PC-3 (cell line): ENCODE measurements around the gene IFT57.

ENCODE experiments used
- EZH2 ChIP-seq: fragments of 300-600 bp; sonication (generic); IDR thresholded peaks from one replicate; pipeline ENCODE4 v1.6.1; 2017; ENCODE audit warnings: antibody characterized with exemption, mild to moderate bottlenecking, low read length; ENCODE audit not compliant: unreplicated experiment
- EZH2phosphoT487 ChIP-seq: fragments of 300-600 bp; sonication (generic); IDR thresholded peaks from 2 replicates; pipeline ENCODE4 v1.6.1; 2018; ENCODE audit warnings: mild to moderate bottlenecking, antibody characterized with exemption, low read length, borderline replicate concordance
- TF ChIP-seq, protein P1 (sequence below): fragments of 300-600 bp; sonication (generic); conservative IDR thresholded peaks from 2 replicates; pipeline ENCODE4 v1.5.1; 2017; ENCODE audit warnings: antibody characterized with exemption, low read depth, mild to moderate bottlenecking, low read length

DNA sequence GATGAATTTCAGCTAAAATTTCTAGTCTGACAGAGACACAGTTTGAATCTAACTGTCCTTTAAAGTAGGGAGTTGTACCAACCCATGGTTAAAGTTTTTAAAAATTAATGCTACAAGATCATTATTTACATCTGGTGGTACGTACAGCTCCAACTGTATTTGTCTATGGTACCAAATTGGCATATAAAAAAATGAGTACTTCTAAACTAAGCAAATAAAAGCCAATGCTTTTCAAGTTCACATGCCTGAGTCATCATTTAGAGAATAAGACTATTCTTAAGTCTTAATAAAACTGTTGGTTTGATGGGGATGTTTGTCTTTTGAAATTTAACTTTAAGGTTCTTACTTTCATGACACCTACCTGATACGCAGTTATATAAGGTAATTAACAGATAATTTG, 21.0 kb upstream of the IFT57 start:
- TF ChIP-seq, protein P1, sequence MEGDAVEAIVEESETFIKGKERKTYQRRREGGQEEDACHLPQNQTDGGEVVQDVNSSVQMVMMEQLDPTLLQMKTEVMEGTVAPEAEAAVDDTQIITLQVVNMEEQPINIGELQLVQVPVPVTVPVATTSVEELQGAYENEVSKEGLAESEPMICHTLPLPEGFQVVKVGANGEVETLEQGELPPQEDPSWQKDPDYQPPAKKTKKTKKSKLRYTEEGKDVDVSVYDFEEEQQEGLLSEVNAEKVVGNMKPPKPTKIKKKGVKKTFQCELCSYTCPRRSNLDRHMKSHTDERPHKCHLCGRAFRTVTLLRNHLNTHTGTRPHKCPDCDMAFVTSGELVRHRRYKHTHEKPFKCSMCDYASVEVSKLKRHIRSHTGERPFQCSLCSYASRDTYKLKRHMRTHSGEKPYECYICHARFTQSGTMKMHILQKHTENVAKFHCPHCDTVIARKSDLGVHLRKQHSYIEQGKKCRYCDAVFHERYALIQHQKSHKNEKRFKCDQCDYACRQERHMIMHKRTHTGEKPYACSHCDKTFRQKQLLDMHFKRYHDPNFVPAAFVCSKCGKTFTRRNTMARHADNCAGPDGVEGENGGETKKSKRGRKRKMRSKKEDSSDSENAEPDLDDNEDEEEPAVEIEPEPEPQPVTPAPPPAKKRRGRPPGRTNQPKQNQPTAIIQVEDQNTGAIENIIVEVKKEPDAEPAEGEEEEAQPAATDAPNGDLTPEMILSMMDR: no peak
- TF ChIP-seq EZH2 (no peak), EZH2phosphoT487 (no peak)
